ENCODE data around the gene TRAK1. TPM values are rescaled to one million over a fixed set of nuclear protein-coding genes. Genes with fewer than 3 reads are reported as not detected.

Gene TRAK1
- total RNA-seq, 4 donors from 2014 or later: 37.4 to 89.5 (median 53.0) TPM

- TF ChIP-seq POLR2A (IDR thresholded peaks at IDR 0.05) (no peak), POLR2AphosphoS5 (IDR thresholded peaks at IDR 0.05) (no peak), CTCF (IDR thresholded peaks at IDR 0.05) (no peak), EP300 (IDR thresholded peaks at IDR 0.05) (no peak)
- no peak overlapping the region for H3K4me3 ChIP-seq
- no peaks in the 10 kb centered on the region for H3K27me3 ChIP-seq
- ATAC-seq: no peak
- WGBS, 2 donors (ENCODE audit: low coverage in 1 of 2): 74 to 78% methylated on average over 7 of the region's 7 CpGs
- H3K27ac ChIP-seq: no peak overlapping the region
- no peaks in the 10 kb centered on the region for H3K9me3 ChIP-seq
- no peaks in the 10 kb centered on the region for H3K36me3 ChIP-seq
- H3K4me1 ChIP-seq: peaks cover 0 to 55% (median 0%) of the 10 kb centered on the region in 3 donors
These were observed 78.5 kb downstream of the TRAK1 start for GRCh38 chr3:42169579-42170120.

DNA sequence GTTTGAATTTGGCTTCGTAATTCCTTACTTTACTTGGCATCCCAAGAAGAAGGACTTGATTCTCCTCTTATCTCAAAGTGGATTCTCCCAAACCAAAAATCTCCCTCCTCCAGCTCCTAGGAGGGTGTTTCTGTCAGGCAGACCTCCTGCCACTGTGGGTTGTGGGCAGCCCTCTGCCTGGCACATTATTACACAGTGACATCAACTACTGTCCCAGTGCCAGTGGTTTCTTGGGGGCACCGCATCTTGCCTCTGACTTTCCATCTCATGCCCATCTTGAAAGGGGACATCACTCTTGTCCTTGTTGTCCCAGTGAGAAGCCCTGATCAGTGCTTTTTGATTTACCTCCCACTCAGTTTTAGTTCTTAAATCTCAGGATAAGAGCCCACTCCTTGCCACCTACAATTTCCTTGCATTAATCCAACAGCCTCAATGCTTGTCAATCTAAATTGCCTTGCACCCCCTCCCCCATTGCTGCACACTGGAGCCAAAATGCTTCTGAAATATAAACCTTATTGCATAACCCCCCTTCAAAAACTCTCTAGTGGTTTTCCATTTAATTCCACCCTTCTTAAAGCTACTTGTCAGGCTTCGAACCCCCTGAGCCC, 81.0 kb downstream of the TRAK1 start:
- no peaks in the 10 kb centered on the region for H3K27me3 ChIP-seq
- no peaks in the 10 kb centered on the region for H3K36me3 ChIP-seq
- H3K27ac ChIP-seq: no peak overlapping the region
- no peak overlapping the region for H3K4me3 ChIP-seq
- ATAC-seq: no peak
- H3K4me1 ChIP-seq: peaks cover 0 to 55% (median 0%) of the 10 kb centered on the region in 3 donors
- no peaks in the 10 kb centered on the region for H3K9me3 ChIP-seq
- no peak for TF ChIP-seq POLR2AphosphoS5 (IDR thresholded peaks at IDR 0.05)
- 86% methylated on average over 3 of the region's 3 CpGs; no CpG with 5 or more reads in 1 of the 2 donors for WGBS, 2 donors (ENCODE audit: low coverage in 1 of 2)

DNA sequence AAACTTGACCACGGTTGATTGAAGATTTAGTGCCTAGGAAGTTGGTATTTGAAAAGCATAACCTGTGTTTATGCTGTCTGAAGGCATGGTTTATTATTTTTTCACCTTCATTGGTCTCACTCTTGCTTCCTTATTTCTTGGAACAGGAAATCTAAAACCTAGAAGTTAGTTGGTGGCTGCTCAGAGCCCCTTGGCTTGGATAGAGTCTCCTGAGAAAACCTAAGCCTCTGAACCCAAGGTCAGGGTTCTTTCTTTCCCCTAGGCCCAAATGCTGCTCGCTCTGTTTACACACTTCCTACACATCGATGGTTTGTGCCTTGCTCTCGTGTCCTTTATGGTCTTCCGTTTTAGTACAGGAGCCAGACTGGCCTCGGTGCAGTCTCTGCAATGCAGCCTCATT, 82.2 kb downstream of the TRAK1 start:
- Histone ChIP-seq H3K4me1 (peaks cover 0 to 58% (median 0%) of the 10 kb centered on the region in 3 donors), H3K27me3 (no peaks in the 10 kb centered on the region), H3K9me3 (no peaks in the 10 kb centered on the region), H3K4me3 (no peak overlapping the region), H3K36me3 (peaks cover 0 to 8% of the 10 kb centered on the region in 2 donors), H3K27ac (no peak overlapping the region)
- TF ChIP-seq POLR2AphosphoS5 (IDR thresholded peaks at IDR 0.05): no peak
- no peak for TF ChIP-seq EP300 (IDR thresholded peaks at IDR 0.05)
- no peak for TF ChIP-seq POLR2A (IDR thresholded peaks at IDR 0.05)
- no peak for TF ChIP-seq CTCF (IDR thresholded peaks at IDR 0.05)
- ATAC-seq: no peak
- WGBS, 2 donors (ENCODE audit: low coverage in 1 of 2): 56 to 74% methylated on average over 6 of the region's 6 CpGs

GRCh38 chr3:42174679-42175385, 83.7 kb downstream of the TRAK1 start:
- no peak overlapping the region for H3K4me3 ChIP-seq
- no peaks in the 10 kb centered on the region for H3K9me3 ChIP-seq
- 89 to 92% methylated on average over 7 to 10 of the region's 10 CpGs for WGBS, 2 donors (ENCODE audit: low coverage in 1 of 2)
- H3K4me1 ChIP-seq: peaks cover 0 to 68% (median 14%) of the 10 kb centered on the region in 3 donors
- H3K36me3 ChIP-seq: peaks cover 0 to 12% of the 10 kb centered on the region in 2 donors
- TF ChIP-seq EP300 (IDR thresholded peaks at IDR 0.05) (no peak), POLR2A (IDR thresholded peaks at IDR 0.05) (no peak), CTCF (IDR thresholded peaks at IDR 0.05) (no peak), POLR2AphosphoS5 (IDR thresholded peaks at IDR 0.05) (no peak)
- H3K27me3 ChIP-seq: no peaks in the 10 kb centered on the region
- H3K27ac ChIP-seq: no peak overlapping the region
- ATAC-seq: no peak

DNA sequence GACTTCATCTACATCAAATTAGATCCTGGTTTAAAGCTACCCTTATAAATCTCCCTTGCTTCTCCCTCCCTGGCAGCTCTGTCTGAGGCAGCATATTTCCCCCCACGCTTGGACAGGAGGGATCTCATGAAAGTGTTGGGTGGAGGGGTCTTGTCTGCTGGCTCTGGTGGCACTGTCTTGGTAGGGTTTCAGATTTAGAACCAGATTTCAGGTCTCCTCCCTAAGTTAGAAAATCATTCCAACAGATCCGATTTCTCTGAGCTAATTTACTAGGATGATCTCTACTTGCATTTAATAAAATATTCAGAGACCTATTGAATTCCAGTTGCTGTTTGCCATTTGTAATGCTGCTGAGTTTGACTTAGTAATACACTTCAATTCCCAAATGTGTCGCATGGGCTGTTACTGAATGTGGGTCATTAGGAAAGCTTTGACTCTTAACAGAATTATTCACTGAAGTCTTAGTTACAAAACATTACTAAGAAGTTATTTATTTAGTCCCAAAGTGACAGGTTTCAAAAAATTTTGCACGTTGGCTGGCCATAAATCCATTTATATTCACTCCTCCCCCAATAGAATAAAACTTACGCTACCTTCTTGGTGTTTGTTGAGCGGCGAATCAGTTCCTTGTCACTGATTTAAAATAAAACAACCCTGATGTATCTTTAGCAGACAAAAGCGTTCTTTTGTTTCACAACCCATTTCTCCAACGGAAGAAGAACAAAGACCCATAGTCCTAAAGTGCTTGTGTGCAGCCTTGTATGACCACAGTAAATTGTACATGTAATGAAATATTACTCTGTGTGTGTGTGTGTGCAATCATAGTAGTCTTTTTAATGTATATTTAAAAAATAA, 84.5 kb downstream of the TRAK1 start:
- no peak overlapping the region for H3K27ac ChIP-seq
- no peak for TF ChIP-seq EP300 (IDR thresholded peaks at IDR 0.05)
- TF ChIP-seq POLR2AphosphoS5 (IDR thresholded peaks at IDR 0.05): no peak
- no peak for TF ChIP-seq CTCF (IDR thresholded peaks at IDR 0.05)
- TF ChIP-seq POLR2A (IDR thresholded peaks at IDR 0.05): no peak
- H3K4me3 ChIP-seq: no peak overlapping the region
- no peak for ATAC-seq
- 67 to 70% methylated on average over 7 to 9 of the region's 9 CpGs for WGBS, 2 donors (ENCODE audit: low coverage in 1 of 2)
- H3K36me3 ChIP-seq: peaks cover 0 to 12% of the 10 kb centered on the region in 2 donors
- H3K9me3 ChIP-seq: no peaks in the 10 kb centered on the region
- H3K27me3 ChIP-seq: no peaks in the 10 kb centered on the region
- peaks cover 0 to 63% (median 14%) of the 10 kb centered on the region in 3 donors for H3K4me1 ChIP-seq
